Right lobe of liver (tissue), 6 donors: ENCODE measurements around the gene MACF1. TPM values are rescaled to one million over a fixed set of nuclear protein-coding genes. Genes with fewer than 3 reads are reported as not detected.

Source experiments
- ATAC-seq, 4 donors: fragments of 200-7000 bp; cut with Tn5 transposase; one replicate each; pipeline ENCODE4 v1.9.1; 2020; ENCODE audit warnings: mild to moderate bottlenecking in 4 of 4, moderate library complexity in 4 of 4
- DNase-seq, 3 donors: peaks; one replicate each; pipeline ENCODE4 v3.0.0-alpha.2; 2020
- H3K27ac ChIP-seq, 3 donors: fragments of 200-600 bp; one replicate each; pipeline ENCODE4 v1.8.0; 2022
- H3K27me3 ChIP-seq, 2 donors: fragments of 200-600 bp; one replicate each; pipeline ENCODE4 v1.8.0; 2022
- H3K36me3 ChIP-seq, 4 donors: fragments of 200-600 bp; sonication (generic) in 1 of 4; one replicate each; pipeline versions ENCODE4 v1.5.1 to v1.8.0; 2017 to 2022; ENCODE audit warnings: control low read depth in 1 of 4
- H3K4me1 ChIP-seq, 4 donors: fragments of 200-600 bp; sonication (generic) in 1 of 4; one replicate each; pipeline versions ENCODE4 v1.5.1 to v1.8.0; 2017 to 2022; ENCODE audit warnings: control low read depth in 1 of 4
- H3K4me3 ChIP-seq, 3 donors: fragments of 200-600 bp; one replicate each; pipeline ENCODE4 v1.8.0; 2022
- H3K9me3 ChIP-seq, 4 donors: fragments of 200-600 bp; sonication (generic) in 1 of 4; one replicate each; pipeline versions ENCODE4 v1.5.1 to v1.8.0; 2017 to 2022; ENCODE audit warnings: control low read depth in 1 of 4
- CTCF ChIP-seq, 4 donors: fragments of 200-600 bp in 3 of 4; fragments of 450-650 bp in 1 of 4; IDR thresholded peaks; one replicate each; pipeline versions ENCODE4 v1.5.1 to v1.8.0; 2016 to 2022; ENCODE audit warnings: antibody characterized with exemption in 4 of 4, mild to moderate bottlenecking in 2 of 4
- POLR2A ChIP-seq: fragments of 450-650 bp; IDR thresholded peaks from one replicate; pipeline ENCODE4 v1.6.1; 2017; ENCODE audit warnings: antibody characterized with exemption, mild to moderate bottlenecking
- WGBS: methylation state at CpG from one replicate; pipeline ENCODE4 v1.1.6; 2018; ENCODE audit warnings: low coverage, low lambda C conversion rate; ENCODE audit not compliant: insufficient coverage; ENCODE audit errors: missing lambda C conversion rate; 5-methylcytosine and 5-hydroxymethylcytosine counted together
- intact Hi-C, 2 donors: fragments of 100-400 bp; cut with DNase I; formaldehyde crosslinking; loops; one replicate each; pipeline versions ENCODE4 v1.11.2 to v1.14.1; 2022
- total RNA-seq, 6 experiments: library from RNA; depleted of rRNA in 2 of 6; stranded (reverse); fragments of >200 nt in 2 of 6; fragmentation: NEBNext Ultra II Directional in 3 of 6; extraction: Animal tissue kit (Norgen Biotek cat#: 25700) in 3 of 6; gene quantifications; one replicate each; pipeline versions ENCODE4 v1.1.0 to v1.2.4, GENCODE V29; 2016 to 2023
- donor health status: DM: no; HTN: yes; CAD: no.
- donor health status: DM: no; HTN: no; CAD: no.
- donor health status: DM: no; HTN: no; CAD: no.
- donor health status: DM: no; HTN: yes; CAD: no.
- donor health status: DM: no; HTN: yes; CAD: no.

Gene MACF1
- total RNA-seq, 6 experiments from 2014 or later = 78.4 to 141 (median 100) TPM

- 53% methylated on average over 7 of the region's 9 CpGs for WGBS
- Histone ChIP-seq H3K27me3 (no peaks in the 10 kb centered on the region), H3K4me3 (no peak overlapping the region), H3K27ac (peak overlapping the region in 1 of 3 donors; percentile 16), H3K9me3 (no peaks in the 10 kb centered on the region), H3K4me1 (peaks cover 0 to 90% (median 26%) of the 10 kb centered on the region in 4 donors), H3K36me3 (no peaks in the 10 kb centered on the region)
- peak in 1 of 4 donors; percentile 9 for ATAC-seq
- DNase-seq = no peak
- intact Hi-C loops = no loop called here
- TF ChIP-seq POLR2A (no peak), CTCF (IDR thresholded peaks at IDR 0.05) (no peak)
Measured at GRCh38 chr1:39170731-39171667, 33.5 kb upstream of the MACF1 start.

- no peak for TF ChIP-seq POLR2A
- TF ChIP-seq CTCF (IDR thresholded peaks at IDR 0.05) = peak in 1 of 4 donors; percentile 18
- Histone ChIP-seq H3K27ac (peak overlapping the region; percentile 33 to 66 (median 45)), H3K4me3 (no peak overlapping the region), H3K4me1 (peaks cover 5 to 96% (median 30%) of the 10 kb centered on the region in 4 donors), H3K36me3 (no peaks in the 10 kb centered on the region), H3K27me3 (no peaks in the 10 kb centered on the region), H3K9me3 (no peaks in the 10 kb centered on the region)
- 69% methylated on average over 9 of the region's 9 CpGs for WGBS
- DNase-seq = no peak
- ATAC-seq = no peak
- intact Hi-C loops = no loop called here
Measured at GRCh38 chr1:39173119-39173994, 31.1 kb upstream of the MACF1 start.

- ATAC-seq (peak in 2 of 4 donors; percentile 3 to 9), DNase-seq (no peak)
- 61% methylated on average over 2 of the region's 2 CpGs for WGBS
- intact Hi-C loops = no loop called here
- TF ChIP-seq POLR2A (no peak), CTCF (IDR thresholded peaks at IDR 0.05) (no peak)
- H3K27ac ChIP-seq = peak overlapping the region; percentile 33 to 66 (median 45)
- no peak overlapping the region for H3K4me3 ChIP-seq
- H3K36me3 ChIP-seq = no peaks in the 10 kb centered on the region
- H3K9me3 ChIP-seq = no peaks in the 10 kb centered on the region
- peaks cover 5 to 96% (median 35%) of the 10 kb centered on the region in 4 donors for H3K4me1 ChIP-seq
- no peaks in the 10 kb centered on the region for H3K27me3 ChIP-seq
Measured at GRCh38 chr1:39173995-39174380, 30.5 kb upstream of the MACF1 start.

GRCh38 chr1:39174390-39175081 is 30.0 kb upstream of the MACF1 start:
- H3K4me1 ChIP-seq = peaks cover 5 to 98% (median 37%) of the 10 kb centered on the region in 4 donors
- H3K9me3 ChIP-seq = no peaks in the 10 kb centered on the region
- 12% methylated on average over 4 of the region's 5 CpGs for WGBS
- DNase-seq (no peak), ATAC-seq (peak; percentile 43 to 63 (median 57))
- H3K4me3 ChIP-seq = no peak overlapping the region
- H3K27ac ChIP-seq = peak overlapping the region; percentile 33 to 66 (median 45)
- intact Hi-C loops = no loop called here
- TF ChIP-seq POLR2A (no peak), CTCF (IDR thresholded peaks at IDR 0.05) (no peak)
- no peaks in the 10 kb centered on the region for H3K36me3 ChIP-seq
- H3K27me3 ChIP-seq = no peaks in the 10 kb centered on the region
